ENCODE data around the gene FKTN.
"Not testable (repeated sequence)": the region's sequence is repeated elsewhere in the genome, so short reads cannot be mapped to it uniquely, and the experiment has no call there.

The FKTN gene

GRCh38 chr9:105557804-105558610 lies at the start of gene FKTN:
FKTN (plus strand) TSS chr9:105558131; CDS start chr9:105575033, 16,902 bp downstream.
- DNase-seq (ENCODE audit: low read depth, low spot score): peak; percentile 51

GRCh38 chr9:105508530-105508929 lies 49.4 kb upstream of the FKTN start:
- no peak for DNase-seq (ENCODE audit: low read depth, low spot score)

GRCh38 chr9:105510024-105510423 lies 47.9 kb upstream of the FKTN start:
- DNase-seq (ENCODE audit: low read depth, low spot score): no peak

GRCh38 chr9:105511446-105511845 lies 46.5 kb upstream of the FKTN start:
- no peak for DNase-seq (ENCODE audit: low read depth, low spot score)

GRCh38 chr9:105515811-105516413 lies 42.0 kb upstream of the FKTN start:
- no peak for DNase-seq (ENCODE audit: low read depth, low spot score)

- not testable (repeated sequence) for DNase-seq (ENCODE audit: low read depth, low spot score)
These were observed 38.1 kb upstream of the FKTN start for GRCh38 chr9:105519710-105520369.

GRCh38 chr9:105520992-105521391 lies 36.9 kb upstream of the FKTN start:
- DNase-seq (ENCODE audit: low read depth, low spot score): not testable (repeated sequence)

- DNase-seq (ENCODE audit: low read depth, low spot score): not testable (repeated sequence)
These were observed 35.1 kb upstream of the FKTN start for GRCh38 chr9:105522618-105523385.

GRCh38 chr9:105531530-105531929 lies 26.4 kb upstream of the FKTN start:
- no peak for DNase-seq (ENCODE audit: low read depth, low spot score)

- no peak for DNase-seq (ENCODE audit: low read depth, low spot score)
These were observed 21.8 kb upstream of the FKTN start for GRCh38 chr9:105535920-105536668.

GRCh38 chr9:105539452-105539851 lies 18.5 kb upstream of the FKTN start:
- DNase-seq (ENCODE audit: low read depth, low spot score): no peak

GRCh38 chr9:105541838-105542237 lies 16.1 kb upstream of the FKTN start:
- DNase-seq (ENCODE audit: low read depth, low spot score): no peak

- DNase-seq (ENCODE audit: low read depth, low spot score): no peak
These were observed 3.9 kb upstream of the FKTN start for GRCh38 chr9:105554042-105554441.

- DNase-seq (ENCODE audit: low read depth, low spot score): no peak
These were observed 14.5 kb downstream of the FKTN start for GRCh38 chr9:105572455-105572854.

- DNase-seq (ENCODE audit: low read depth, low spot score): not testable (repeated sequence)
These were observed 22.0 kb downstream of the FKTN start for GRCh38 chr9:105579952-105580351.

- not testable (repeated sequence) for DNase-seq (ENCODE audit: low read depth, low spot score)
These were observed 23.6 kb downstream of the FKTN start for GRCh38 chr9:105581550-105581949.

- DNase-seq (ENCODE audit: low read depth, low spot score): no peak
These were observed 35.2 kb downstream of the FKTN start for GRCh38 chr9:105593145-105593544.

GRCh38 chr9:105608721-105609598 lies 51.0 kb downstream of the FKTN start:
- peak; percentile 9 for DNase-seq (ENCODE audit: low read depth, low spot score)

GRCh38 chr9:105621001-105621400 lies 63.1 kb downstream of the FKTN start:
- no peak for DNase-seq (ENCODE audit: low read depth, low spot score)

- no peak for DNase-seq (ENCODE audit: low read depth, low spot score)
These were observed 67.2 kb downstream of the FKTN start for GRCh38 chr9:105625088-105625487.

Measured in smooth muscle cell of the brain vasculature (primary cell).